ENCODE measurements around the gene VAV3. TPM values are rescaled to one million over a fixed set of nuclear protein-coding genes. Genes with fewer than 3 reads are reported as not detected.

VAV3 gene
- total and polyA plus RNA-seq, 9 of the 15 experiments (the other 6 are each of a cell fraction or from before 2014, with no cell fraction given), result not detected

DNA sequence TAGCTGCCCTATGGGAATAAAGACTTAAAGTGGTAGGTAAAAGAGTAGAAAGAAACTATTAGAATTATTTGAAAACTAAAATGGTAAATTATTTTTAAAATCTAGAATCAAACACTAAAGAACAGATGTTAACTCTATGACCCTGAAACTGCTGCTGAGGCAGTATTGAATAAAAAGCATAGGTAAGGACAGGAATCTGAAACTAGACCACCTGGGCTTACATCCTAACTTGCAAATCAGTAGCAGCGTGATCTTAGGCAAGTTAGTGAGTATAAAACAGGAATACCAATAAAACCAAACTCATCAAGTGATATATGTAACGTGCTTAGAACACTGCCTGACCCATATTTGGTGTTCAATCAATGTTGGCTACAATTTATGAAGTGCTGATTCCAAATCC, 257.9 kb downstream of the VAV3 start:
- no TSS peak for BruUV-seq (replicated peaks)
- H3K4me2 ChIP-seq (ENCODE audit: insufficient read depth, low read length), result no peak overlapping the region
- no peak overlapping the region for H3K9ac ChIP-seq (ENCODE audit: insufficient read depth in 1 of 2, low read depth in 2 of 2, low read length in 2 of 2)
- H3K4me3 ChIP-seq, result no peak overlapping the region
- H3K27ac ChIP-seq (ENCODE audit: extremely low read depth, low read depth, low read length), result no peak overlapping the region
- DNase-seq (ENCODE audit: extremely low read depth in 1 of 4, low spot score in 3 of 4) (no peak), ATAC-seq (no peak), FAIRE-seq (no peak)
- no peak overlapping the region for H2AFZ ChIP-seq (ENCODE audit: low read depth, low read length)
- H3K9me1 ChIP-seq (ENCODE audit: control insufficient read depth, insufficient read depth, low read length), result no peaks in the 10 kb centered on the region
- in situ Hi-C loops (cut with MboI), result no loop called here
- H3K9me3 ChIP-seq (replicated peaks; ENCODE audit: control insufficient read depth, insufficient read depth, low read depth, low read length), result no peaks in the 10 kb centered on the region
- no peaks in the 10 kb centered on the region for H3K27me3 ChIP-seq (ENCODE audit: control insufficient read depth in 2 of 2, insufficient read depth in 2 of 2, low read length in 2 of 2)
- ChIA-PET CTCF (ENCODE audit: low intra/inter-chr PET ratio) (no interaction called here), POLR2A (no interaction called here)
- H4K20me1 ChIP-seq (replicated peaks; ENCODE audit: control insufficient read depth, insufficient read depth, low read length), result no peaks in the 10 kb centered on the region
- WGBS (ENCODE audit: insufficient coverage, low coverage, missing lambda C conversion rate), result 0% methylated on average over 2 of the region's 2 CpGs
- TF ChIP-seq EHMT2 (IDR thresholded peaks at IDR 0.05), result no peak
- TF ChIP-seq ZNF253 (CRISPR knock-in tag; conservative IDR thresholded peaks at IDR 0.05), result no peak
- no peak for TF ChIP-seq ZNF324 (CRISPR knock-in tag; IDR thresholded peaks at IDR 0.05)
- TF ChIP-seq IRF1 (CRISPR knock-in tag; IDR thresholded peaks at IDR 0.05; ENCODE audit: borderline replicate concordance), result no peak
- no peak for TF ChIP-seq AFF1 (IDR thresholded peaks at IDR 0.05; ENCODE audit: low read depth in 1 of 2, partially characterized antibody in 2 of 2)
- TF ChIP-seq, protein P1, sequence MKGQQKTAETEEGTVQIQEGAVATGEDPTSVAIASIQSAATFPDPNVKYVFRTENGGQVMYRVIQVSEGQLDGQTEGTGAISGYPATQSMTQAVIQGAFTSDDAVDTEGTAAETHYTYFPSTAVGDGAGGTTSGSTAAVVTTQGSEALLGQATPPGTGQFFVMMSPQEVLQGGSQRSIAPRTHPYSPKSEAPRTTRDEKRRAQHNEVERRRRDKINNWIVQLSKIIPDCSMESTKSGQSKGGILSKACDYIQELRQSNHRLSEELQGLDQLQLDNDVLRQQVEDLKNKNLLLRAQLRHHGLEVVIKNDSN (CRISPR knock-in tag; IDR thresholded peaks at IDR 0.05), result no peak
- no peak for TF ChIP-seq ZNF134 (CRISPR knock-in tag; conservative IDR thresholded peaks at IDR 0.05)
- no peak for TF ChIP-seq ZNF197 (CRISPR knock-in tag; IDR thresholded peaks at IDR 0.05; ENCODE audit: low read depth)
- TF ChIP-seq CREB1 (IDR thresholded peaks at IDR 0.05), result no peak
- TF ChIP-seq CREB1 (CRISPR knock-in tag; IDR thresholded peaks at IDR 0.05), result no peak
- TF ChIP-seq SAFB2 (IDR thresholded peaks at IDR 0.05; ENCODE audit: borderline replicate concordance, low read depth, low read length, severe bottlenecking), result no peak
- TF ChIP-seq RAD21 (CRISPR knock-in tag; conservative IDR thresholded peaks at IDR 0.05 in 1 of 2, IDR thresholded peaks at IDR 0.05 in 1 of 2), result no peak
- no peak for TF ChIP-seq KDM4B (IDR thresholded peaks at IDR 0.05; ENCODE audit: borderline replicate concordance in 2 of 2, low read depth in 1 of 2)
- no peak for TF ChIP-seq SP2 (IDR thresholded peaks at IDR 0.05; ENCODE audit: extremely low read depth, low read depth, low read length, poor library complexity, severe bottlenecking)
- H3K4me1 ChIP-seq (replicated peaks in 1 of 2; ENCODE audit: control insufficient read depth in 2 of 2, insufficient read depth in 2 of 2, low read length in 2 of 2), result no peaks in the 10 kb centered on the region
- intact Hi-C loops (cut with micrococcal nuclease), result no loop called here
- no peaks in the 10 kb centered on the region for H3K79me2 ChIP-seq (ENCODE audit: control insufficient read depth, insufficient read depth, low read length)
- no peaks in the 10 kb centered on the region for H3K36me3 ChIP-seq (ENCODE audit: control insufficient read depth, insufficient read depth, low read length)
